Left renal cortex interstitium (tissue), 4 donors: ENCODE results near the gene C14orf132. TPM values are rescaled to one million over a fixed set of nuclear protein-coding genes. Genes with fewer than 3 reads are reported as not detected.
"Not testable (repeated sequence)": the region's sequence is repeated elsewhere in the genome, so short reads cannot be mapped to it uniquely, and the experiment has no call there.

ENCODE experiments used
- DNase-seq, 4 donors: peaks; one replicate each; pipeline ENCODE4 v3.0.0-alpha.2; 2013; ENCODE audit warnings: low read depth in 4 of 4, low spot score in 2 of 4, missing footprints in 1 of 4
- polyA plus RNA-seq, 4 donors: library from polyadenylated mRNA; unstranded; fragments of 120-200 nt; gene quantifications; one replicate each; pipeline ENCODE4 v1.2.1, GENCODE V29; 2013; ENCODE audit not compliant: insufficient read length in 4 of 4

Gene C14orf132
- polyA plus RNA-seq, 4 donors = 27.5 to 40.7 (median 35.0) TPM

- DNase-seq = no peak
Observed at GRCh38 chr14:96058576-96059200, 19.5 kb downstream of the C14orf132 start.

GRCh38 chr14:96059519-96060135 is 20.5 kb downstream of the C14orf132 start:
- DNase-seq = no peak

- no peak for DNase-seq
Observed at GRCh38 chr14:96060186-96060933, 21.2 kb downstream of the C14orf132 start.

GRCh38 chr14:96062010-96062409 is 22.8 kb downstream of the C14orf132 start:
- no peak for DNase-seq

- no peak for DNase-seq
Observed at GRCh38 chr14:96062506-96062905, 23.3 kb downstream of the C14orf132 start.

GRCh38 chr14:96064866-96065265 is 25.7 kb downstream of the C14orf132 start:
- DNase-seq = no peak

GRCh38 chr14:96065661-96066459 is 26.7 kb downstream of the C14orf132 start:
- no peak for DNase-seq

GRCh38 chr14:96066976-96067375 is 27.8 kb downstream of the C14orf132 start:
- DNase-seq = no peak

- no peak for DNase-seq
Observed at GRCh38 chr14:96067985-96068930, 29.1 kb downstream of the C14orf132 start.

- no peak for DNase-seq
Observed at GRCh38 chr14:96069421-96069820, 30.3 kb downstream of the C14orf132 start.

GRCh38 chr14:96071561-96071960 is 32.4 kb downstream of the C14orf132 start:
- no peak for DNase-seq

- no peak for DNase-seq
Observed at GRCh38 chr14:96072076-96072475, 32.9 kb downstream of the C14orf132 start.

- DNase-seq = no peak
Observed at GRCh38 chr14:96072746-96073145, 33.6 kb downstream of the C14orf132 start.

GRCh38 chr14:96073260-96074039 is 34.3 kb downstream of the C14orf132 start:
- not testable (repeated sequence) for DNase-seq

- no peak for DNase-seq
Observed at GRCh38 chr14:96077983-96078624, 38.9 kb downstream of the C14orf132 start.

- no peak for DNase-seq
Observed at GRCh38 chr14:96078625-96079016, 39.5 kb downstream of the C14orf132 start.

GRCh38 chr14:96079066-96079465 is 39.9 kb downstream of the C14orf132 start:
- no peak for DNase-seq

- DNase-seq = no peak
Observed at GRCh38 chr14:96080571-96080970, 41.4 kb downstream of the C14orf132 start.

GRCh38 chr14:96081224-96081623 is 42.1 kb downstream of the C14orf132 start:
- no peak for DNase-seq
